ENCODE data around the gene ERCC6L2. TPM values are rescaled to one million over a fixed set of nuclear protein-coding genes. Genes with fewer than 3 reads are reported as not detected.

Gene ERCC6L2
- total RNA-seq, 1 donor from 2014 or later = 80.9 TPM

DNA sequence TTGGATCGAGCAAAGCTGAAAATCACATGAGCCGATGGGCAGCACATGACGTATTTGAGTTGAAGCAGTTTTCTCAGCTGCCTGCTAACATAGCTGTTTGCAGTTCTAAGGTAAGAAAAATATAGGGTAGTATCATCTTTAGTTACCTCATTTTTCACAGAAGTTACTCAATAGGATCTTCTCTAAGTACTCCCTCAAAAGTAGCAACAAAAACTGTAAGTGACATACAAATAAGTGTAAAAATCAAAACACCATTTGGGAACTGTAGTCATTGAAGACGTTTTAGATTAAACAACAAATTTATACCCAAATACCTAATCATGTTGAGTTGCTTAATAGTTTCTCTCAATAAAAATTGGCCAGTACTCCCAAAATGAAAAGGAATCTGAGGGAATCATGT lies 102.6 kb downstream of the ERCC6L2 start:
- no peak for DNase-seq (ENCODE audit: low spot score)

DNA sequence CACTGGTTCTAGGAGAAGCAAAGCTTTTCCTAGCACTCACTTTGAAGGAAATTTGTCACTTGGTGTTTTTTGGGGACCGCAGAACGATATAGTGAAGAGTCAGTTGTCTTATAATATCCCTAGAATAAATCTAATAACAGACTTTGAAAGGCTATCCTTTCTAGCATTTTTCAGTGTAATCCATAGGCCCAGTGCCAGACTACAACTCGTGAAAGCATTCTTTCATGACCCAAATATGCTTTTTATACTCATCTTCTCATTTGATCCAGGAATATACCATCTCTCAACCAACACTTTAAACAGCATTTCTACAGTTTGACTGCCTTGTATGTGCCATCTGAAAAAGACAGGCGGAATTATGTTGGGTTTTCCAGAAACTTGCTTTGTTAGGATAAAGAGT lies 104.0 kb downstream of the ERCC6L2 start:
- peak; percentile 59 for DNase-seq (ENCODE audit: low spot score)

DNA sequence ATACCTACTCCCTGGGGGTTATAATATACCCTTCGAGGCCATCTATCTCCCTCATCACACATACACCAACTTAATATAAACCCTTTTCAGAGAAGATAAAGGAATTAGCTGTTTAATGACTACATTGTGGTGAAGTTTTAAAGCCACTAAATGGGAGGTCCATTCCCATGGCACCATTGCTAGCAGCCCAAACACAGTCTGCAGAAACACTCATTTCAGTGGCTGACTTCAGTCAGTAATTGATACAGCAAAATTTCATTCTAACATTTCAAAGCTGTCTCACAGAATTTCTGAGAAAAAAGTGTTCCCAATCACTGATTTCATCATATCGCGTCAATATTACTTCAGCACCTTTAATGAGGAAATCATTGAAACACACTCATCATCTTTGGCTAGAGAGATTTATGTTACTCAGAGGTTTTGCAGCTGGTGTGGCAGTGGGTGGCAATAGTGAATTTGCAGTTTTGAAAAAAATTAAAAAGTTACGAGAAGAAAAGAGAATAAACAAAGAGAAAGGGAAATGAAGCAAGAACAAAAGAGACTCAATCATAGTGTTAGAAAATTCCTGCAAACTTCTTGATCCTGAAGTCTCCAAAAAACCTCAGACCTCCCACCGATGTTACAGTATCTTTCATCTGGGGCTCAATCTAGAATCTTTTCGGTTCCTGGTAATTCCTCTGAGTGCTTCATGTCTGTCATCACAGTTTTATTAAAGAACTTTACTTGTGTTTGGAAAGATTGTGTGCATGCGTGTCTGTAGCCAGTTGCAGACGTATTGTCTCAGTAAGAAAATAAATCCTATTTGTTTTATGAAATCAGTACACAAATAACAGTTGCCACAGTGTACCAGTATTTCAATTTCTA lies 105.0 kb downstream of the ERCC6L2 start:
- DNase-seq (ENCODE audit: low spot score) = peak; percentile 69

DNA sequence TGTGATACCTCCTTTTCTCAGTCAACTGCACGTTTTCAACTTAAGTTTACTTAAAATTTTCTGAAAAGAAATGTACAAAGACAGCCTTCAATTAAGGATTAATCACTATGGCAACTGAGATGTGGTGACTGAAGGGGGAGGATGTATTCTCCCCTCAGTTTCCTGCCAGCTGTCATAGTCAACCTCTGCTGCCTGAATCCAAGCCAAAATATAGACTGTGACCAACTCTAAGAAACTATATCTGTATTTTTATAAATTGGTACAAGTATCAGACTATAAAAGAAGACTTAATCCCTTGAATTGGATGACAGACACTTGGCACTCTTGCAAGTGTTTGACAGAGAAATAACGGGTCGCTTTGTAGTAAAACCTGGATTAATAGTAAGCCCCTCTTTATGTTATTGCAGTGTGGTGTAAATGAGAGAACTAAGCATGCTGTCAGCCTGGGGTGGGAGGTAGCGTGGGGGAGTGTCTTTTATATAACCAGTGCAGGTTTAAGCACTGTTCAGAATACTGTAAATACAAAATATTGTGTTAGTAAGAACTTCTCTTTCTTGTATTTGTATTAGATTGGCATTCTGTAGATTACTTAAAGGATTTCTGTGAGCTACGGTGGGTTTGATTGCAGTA lies 106.4 kb downstream of the ERCC6L2 start:
- no peak for DNase-seq (ENCODE audit: low spot score)

DNA sequence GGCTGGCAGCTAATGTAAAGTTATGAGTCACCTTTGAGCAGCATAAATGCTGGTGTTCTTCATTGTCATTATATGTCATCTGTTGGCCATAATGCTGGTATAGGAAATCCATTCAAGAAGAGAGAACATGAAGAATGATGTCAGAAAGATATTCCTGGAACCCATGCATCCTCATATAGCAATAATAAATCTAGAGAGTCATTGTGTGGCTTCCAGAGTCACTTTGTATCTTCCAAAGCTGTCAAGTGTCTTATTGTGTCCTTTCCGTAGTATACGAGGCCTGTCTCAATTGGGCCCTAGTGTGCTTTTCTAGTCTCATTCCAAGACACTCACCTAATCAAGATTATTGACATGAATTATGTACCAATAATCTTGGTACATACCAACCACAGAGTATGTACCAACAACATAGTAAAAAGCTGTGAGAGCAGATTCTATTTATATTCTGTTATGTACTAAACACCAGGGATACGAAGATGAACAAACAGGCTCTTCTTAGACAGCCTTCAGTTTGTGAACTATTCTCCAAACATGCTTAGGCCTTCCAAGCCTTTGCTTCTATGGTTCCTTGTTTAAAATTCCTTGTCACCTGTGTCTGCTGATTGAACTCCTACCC lies 110.1 kb downstream of the ERCC6L2 start:
- no peak for DNase-seq (ENCODE audit: low spot score)

DNA sequence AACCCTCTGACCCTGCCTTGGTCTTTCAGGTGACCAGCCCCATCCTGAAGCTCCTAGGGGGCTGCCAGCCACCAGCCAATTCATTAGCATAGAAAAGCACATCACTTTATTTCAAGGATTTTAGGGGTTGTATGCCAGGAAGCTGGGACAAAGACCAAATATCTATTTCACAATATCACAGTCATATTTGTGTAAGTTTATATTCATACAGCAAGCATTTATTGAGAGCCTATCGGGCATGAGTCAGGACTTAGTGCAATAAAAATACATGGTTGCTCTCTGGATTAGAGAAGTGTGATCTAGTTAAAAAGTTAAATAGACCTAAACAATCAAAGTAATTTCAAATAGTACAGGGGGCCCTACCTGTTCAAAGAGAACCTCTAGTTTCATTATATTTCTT lies 113.8 kb downstream of the ERCC6L2 start:
- DNase-seq (ENCODE audit: low spot score) = no peak

DNA sequence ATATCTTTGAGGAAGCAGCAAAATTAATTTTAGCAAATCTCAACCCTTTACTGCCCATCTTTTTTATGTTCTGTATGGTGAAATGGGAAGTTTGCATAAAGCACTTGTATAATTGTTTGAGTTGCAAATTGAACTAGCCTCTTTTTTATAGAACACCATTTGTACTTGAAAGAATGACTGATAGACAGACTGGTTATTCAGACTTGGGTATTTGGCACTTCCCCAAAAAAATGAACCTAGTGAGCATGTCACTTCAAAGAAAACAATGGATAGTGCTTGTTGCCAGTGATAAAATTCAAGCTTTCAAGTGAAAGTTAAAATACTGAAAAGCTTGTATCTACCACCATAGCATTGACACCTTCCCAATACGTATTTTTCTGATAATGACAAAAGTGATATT lies 115.8 kb downstream of the ERCC6L2 start:
- DNase-seq (ENCODE audit: low spot score) = no peak

DNA sequence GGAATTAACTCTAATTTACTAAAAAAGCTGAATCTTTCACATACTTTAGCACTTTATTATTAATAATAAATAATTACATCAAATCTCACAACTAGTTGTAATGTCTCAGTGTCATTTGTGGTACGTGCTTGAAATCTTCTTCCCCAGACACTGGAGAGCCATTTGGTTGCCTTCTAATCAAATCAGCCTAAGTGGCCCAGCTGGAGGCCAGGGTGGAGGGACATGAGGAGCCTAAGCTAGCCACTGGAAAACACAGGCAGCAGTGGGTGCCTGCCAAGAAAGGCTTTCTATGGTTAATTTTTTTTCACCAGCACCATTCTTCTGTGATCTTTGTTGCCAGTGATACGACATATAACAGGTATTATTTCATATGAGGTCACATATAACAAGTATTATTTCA lies 117.0 kb downstream of the ERCC6L2 start:
- no peak for DNase-seq (ENCODE audit: low spot score)

DNA sequence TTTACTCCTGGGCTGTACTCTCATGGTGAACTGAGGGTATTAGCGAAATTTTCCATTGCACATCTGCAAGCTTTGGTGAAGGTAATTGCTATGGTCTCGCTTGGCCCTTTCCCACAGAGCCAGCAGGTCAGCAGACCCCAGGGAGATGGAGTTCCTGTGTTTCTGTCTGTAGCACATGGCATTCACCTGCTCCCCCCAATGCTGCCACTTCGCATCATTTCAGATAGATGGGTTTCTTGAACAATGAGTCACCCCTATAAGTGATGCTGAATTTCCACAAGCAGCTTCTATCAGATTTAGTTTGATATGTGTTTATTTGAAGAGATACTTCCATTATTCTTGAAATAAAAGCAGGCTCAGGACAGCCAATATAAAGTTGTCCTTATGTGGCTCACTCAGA lies 117.8 kb downstream of the ERCC6L2 start:
- DNase-seq (ENCODE audit: low spot score) = no peak

DNA sequence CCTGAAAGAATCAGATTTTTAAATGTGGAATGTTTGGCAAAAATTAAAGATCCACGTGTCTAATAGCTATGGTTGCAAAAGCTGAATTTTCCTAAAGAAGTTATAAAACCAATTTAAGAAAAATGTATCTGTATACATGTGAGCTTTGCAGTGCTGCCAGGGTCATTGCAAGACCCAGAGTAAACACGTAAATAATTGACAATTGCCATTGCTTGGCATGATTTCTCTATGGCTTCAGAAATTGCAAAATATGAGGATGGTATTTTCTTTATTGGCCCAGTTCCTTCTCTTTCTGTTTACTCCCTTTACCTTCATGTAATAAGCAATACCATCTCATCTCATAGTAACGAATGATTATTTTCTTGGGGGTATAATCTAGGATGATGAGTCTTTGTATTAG lies 123.9 kb downstream of the ERCC6L2 start:
- DNase-seq (ENCODE audit: low spot score) = no peak

DNA sequence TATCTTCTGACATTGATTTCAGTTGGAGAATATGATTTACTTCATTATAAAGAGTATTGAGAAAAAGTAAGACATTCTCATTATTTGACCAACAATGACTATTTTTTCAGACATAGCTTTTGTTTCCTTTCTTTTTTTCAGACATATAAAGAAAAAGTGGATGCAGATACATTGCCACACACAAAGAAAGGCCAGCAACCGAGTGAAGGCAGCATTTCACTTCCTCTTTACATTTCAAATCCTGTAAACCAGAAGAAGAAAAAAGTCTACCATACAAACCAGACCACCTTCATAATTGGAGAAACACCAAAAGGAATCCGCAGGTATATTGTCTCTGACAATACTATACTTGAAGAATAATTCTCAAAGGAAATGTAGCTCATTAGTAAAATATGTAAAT lies 128.9 kb downstream of the ERCC6L2 start:
- no peak for DNase-seq (ENCODE audit: low spot score)

DNA sequence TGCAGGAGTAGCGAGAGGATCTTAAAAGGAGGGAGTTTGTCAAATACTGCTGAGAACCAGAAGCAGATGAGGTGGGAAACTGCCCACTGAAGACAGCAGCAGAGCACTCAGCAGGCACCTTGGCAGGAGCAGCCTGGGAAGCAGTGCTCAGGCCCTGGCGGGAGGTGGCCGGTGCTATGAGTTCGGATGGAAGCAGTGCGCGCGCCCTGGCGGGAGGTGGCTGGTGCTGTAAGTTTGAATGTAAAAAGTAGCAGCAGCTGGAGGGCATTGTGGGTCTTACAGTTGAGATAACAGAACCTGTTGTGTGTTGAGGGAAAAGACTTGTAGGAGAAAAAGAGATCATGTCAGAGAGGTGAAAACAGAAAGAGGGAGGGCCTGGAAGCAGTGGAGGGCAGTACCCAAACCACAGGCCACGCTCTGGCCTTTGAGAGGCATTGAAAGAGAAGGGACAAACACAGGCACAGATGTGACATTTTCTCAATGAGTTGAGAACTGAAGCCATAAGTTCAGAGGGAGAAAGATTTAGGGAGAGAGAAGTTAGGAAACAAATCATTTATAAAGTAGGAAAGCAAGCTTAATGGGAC lies 130.9 kb downstream of the ERCC6L2 start:
- no peak for DNase-seq (ENCODE audit: low spot score)

DNA sequence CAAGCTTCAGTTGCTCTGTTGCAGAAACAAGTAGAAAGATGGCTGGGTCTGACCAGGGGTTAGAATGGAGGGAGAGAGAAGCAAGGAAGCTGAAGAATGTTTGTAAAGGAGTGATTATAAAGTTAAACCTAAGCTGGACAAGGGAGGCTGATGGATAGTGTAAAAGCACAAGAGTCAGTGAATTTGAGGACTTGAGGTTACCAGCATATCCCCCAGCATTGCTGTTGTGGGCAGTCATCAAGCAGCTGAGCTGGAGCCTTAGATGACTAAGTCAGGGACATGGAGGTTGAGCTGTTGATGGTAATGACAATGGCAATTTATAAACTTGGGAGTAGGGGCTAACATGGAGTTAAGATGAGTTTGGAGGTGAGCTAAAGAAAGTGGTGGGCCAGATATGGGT lies 131.5 kb downstream of the ERCC6L2 start:
- no peak for DNase-seq (ENCODE audit: low spot score)

DNA sequence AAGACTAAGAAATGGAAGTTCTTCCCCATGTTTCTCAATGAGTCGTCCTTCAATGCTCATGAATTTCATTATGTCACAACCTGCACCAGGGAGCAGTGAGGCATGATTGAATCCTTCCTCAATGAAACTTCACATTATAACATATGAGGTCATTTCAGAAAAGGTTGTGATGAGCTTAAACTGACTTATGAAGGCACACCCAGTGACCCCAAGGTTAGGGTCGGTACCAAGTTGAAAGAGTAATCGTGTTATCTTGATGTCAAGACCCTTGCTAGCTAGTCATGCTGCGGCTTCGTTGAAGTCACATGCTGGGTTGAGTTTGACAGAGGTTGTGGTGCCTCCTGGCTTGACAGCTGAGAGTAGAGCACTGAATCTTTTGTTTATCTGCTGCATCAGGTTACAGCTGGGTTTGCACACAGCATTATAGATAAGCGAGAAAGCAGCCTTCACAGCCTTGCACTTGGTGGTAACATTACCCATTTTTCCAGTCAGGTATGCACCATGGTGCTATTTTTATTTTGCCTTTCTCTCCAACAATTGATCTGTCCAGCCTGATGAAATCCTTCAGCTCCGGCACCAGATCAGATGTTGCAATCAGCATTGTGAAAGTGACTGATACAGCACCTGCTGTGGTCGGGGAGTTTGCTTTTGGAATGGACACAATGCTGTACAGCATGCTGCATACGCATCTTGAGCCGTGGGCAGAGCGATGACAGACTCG lies 133.2 kb downstream of the ERCC6L2 start:
- no peak for DNase-seq (ENCODE audit: low spot score)

DNA sequence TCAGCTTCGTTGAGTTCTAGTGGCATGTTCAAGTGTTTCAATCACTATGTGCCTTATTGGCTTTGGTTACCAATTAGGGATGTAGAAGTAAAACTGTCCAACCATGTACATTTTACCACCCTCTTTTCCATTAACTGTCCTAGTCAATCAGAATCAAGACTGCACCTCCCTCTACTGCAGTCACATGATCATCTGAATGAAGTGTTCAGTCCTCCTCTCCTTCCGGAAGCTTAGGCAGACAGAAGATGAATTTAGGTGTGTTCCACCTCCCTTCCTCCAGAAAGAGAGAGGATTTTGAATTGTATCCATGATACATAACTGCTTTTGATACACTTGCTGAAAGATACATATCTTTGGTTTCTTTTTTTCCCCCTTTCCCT lies 133.7 kb downstream of the ERCC6L2 start:
- DNase-seq (ENCODE audit: low spot score) = no peak

DNA sequence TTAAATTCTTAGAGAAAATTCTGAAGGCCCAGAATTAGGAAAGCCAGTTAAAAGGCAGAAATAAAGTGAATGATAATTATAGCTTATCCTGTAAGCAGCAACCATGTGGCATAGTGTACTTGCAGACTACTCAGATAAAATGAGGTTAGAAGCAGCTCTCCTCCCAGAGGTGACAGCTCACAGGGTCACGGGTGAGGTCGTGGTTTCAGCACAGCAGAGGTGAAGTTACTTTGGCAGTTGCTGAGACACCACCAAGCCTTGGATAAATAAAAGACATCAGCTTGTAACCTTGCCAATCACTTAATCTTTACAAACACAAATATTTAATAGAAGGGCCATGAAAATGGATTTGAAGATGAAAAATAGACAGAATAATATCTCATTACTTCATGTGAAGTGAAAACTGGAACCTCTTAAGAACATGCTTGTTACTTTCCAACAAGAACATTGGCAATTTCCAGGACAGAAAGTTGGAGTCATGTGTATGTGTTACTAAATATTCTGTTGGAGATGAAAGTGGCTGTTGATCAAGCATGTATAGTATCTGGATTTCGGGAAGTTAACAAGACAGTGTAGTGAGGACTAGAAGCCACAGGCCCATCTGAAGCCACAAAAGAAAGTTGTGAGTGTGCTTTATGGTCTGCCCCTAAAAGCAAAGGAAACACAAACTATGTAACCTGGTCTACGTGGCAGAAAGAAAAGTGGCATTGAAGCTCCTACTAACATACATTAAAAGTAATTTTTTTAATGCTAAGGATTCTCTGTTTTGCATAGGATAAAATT lies 134.4 kb downstream of the ERCC6L2 start:
- no peak for DNase-seq (ENCODE audit: low spot score)

DNA sequence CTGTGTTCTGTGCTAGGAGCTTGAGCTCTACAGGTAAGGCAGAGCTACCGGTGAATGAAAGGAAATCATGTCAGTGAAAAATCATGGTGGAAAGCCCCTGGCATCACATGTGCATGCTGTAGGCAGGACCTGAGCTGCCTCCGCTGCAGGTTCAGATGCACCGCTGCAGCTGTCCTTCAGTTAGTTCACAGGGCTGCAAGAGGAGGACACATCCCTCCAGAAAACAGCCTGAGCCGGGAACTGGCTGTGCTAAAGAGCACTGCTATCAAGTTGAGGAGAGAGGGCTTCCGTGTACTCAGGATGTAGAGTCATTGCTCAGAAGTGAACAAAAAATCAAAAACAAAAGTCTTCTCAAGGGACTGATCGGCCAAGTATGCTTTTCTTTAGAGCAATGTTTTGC lies 138.6 kb downstream of the ERCC6L2 start:
- no peak for DNase-seq (ENCODE audit: low spot score)

DNA sequence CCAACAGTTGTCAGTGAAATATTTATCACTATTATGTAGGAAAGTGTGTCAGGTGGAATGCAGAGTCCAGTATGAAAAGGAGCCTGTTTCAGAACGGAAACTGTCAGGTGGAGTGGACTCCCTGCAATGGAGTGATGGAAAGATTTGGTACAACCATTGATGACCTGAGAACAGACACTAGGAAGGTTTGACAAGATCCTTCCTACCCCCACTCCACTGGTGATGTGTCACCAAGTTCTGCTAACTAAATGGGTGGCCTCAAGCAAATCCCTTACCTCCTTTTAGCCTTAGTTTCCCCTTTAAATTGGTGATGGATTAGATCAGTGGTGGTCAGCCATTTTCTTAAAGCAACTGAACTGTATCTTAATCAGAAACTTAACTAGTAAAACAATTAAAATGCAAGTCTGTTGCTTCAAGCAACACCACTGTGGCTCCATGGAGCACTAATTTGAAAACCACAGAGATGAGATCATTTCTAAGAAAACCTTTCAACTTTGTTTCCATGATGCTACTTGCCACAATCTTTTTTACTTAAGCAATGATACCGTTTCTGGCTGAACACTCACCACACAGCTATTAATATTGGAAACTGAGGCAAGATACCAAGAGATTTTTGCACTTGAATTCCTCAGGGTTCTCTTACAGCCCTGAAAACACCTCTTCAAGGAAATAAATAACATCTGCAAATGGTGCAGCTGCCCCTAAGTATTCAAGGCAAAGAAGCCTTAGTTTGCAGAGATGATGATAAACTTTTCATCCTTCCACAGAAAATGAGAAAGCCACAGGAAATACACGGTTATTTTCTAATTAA lies 140.6 kb downstream of the ERCC6L2 start:
- DNase-seq (ENCODE audit: low spot score) = no peak
